GM10266 (cell line): ENCODE results near the gene SEPTIN10.

Experiments
- DNase-seq: peaks from one replicate; pipeline ENCODE4 v3.0.0; 2012; ENCODE audit errors: extremely low spot score
- CTCF ChIP-seq: IDR thresholded peaks from 2 replicates; pipeline ENCODE4 v1.5.1; 2012; ENCODE audit warnings: mild to moderate bottlenecking, low read depth; ENCODE audit not compliant: control insufficient read depth, insufficient read depth; ENCODE audit errors: missing control alignments

SEPTIN10 gene

GRCh38 chr2:109510136-109511028 is 103.4 kb downstream of the SEPTIN10 start:
- peak; percentile 78 for DNase-seq
- peak; percentile 92 for TF ChIP-seq CTCF

GRCh38 chr2:109508556-109508955 is 105.2 kb downstream of the SEPTIN10 start:
- no peak for TF ChIP-seq CTCF
- DNase-seq: no peak

GRCh38 chr2:109507828-109508227 is 105.9 kb downstream of the SEPTIN10 start:
- DNase-seq: no peak
- TF ChIP-seq CTCF: no peak

GRCh38 chr2:109507217-109507616 is 106.5 kb downstream of the SEPTIN10 start:
- no peak for TF ChIP-seq CTCF
- no peak for DNase-seq

- TF ChIP-seq CTCF: no peak
- DNase-seq: no peak
Measured at GRCh38 chr2:109503191-109503590, 110.6 kb downstream of the SEPTIN10 start.

GRCh38 chr2:109501461-109501860 is 112.3 kb downstream of the SEPTIN10 start:
- TF ChIP-seq CTCF: no peak
- DNase-seq: no peak

GRCh38 chr2:109500910-109501309 is 112.9 kb downstream of the SEPTIN10 start:
- no peak for TF ChIP-seq CTCF

More at GRCh38 chr2:109500910-109501309, 112.9 kb downstream of the SEPTIN10 start:
- no peak for DNase-seq
